ENCODE measurements around the gene MPST. TPM values are rescaled to one million over a fixed set of nuclear protein-coding genes. Genes with fewer than 3 reads are reported as not detected.

MPST gene
- total and polyA plus RNA-seq, 2 donors from 2014 or later: 44.4 to 167 TPM

DNA sequence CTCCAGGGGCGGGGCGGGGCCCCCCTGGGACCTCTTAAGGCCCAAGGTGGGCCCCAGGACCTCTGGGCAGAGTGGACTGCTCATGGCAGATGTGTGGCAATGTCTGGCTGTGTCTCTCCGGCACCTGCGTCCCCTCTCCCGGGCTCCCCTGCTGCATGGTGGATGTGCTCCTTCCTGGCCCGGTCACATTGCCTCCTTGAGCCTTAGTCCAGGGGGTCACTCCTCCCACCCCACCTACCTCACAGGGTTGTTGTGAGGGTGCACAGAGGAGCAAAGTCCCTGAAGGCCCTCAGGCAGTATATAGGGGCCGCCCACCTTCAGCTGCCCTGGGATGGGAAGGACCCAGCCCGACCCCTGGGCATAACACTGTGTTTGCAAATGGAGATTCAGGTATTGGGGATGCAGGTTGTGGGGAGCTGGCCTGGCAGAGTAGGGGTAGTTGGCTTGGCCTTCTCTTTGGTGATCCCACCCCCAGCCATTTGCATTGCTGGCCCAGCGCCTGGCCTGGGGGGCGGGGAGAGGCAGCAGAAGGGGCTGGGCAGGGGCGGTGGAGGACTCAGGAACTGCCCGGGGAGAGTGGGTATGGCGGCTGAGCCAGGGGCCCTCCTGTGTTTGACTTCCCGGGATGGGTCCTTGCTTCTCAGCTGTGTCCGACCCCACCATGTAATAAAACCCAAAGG lies 43.3 kb downstream of the MPST start:
- peak in 1 of 5 donors; percentile 63 for DNase-seq
- no peak for TF ChIP-seq CTCF (IDR thresholded peaks at IDR 0.05; ENCODE audit: borderline replicate concordance, extremely low read depth, insufficient read depth)
- no peak for FAIRE-seq
- H3K4me3 ChIP-seq (ENCODE audit: low read length in 3 of 3): no peak overlapping the region
- no peaks in the 10 kb centered on the region for H3K36me3 ChIP-seq (ENCODE audit: control insufficient read depth in 2 of 3, insufficient read depth in 3 of 3, low read length in 3 of 3)
- H3K9ac ChIP-seq (ENCODE audit: low read length in 3 of 3): no peak overlapping the region
- no peak overlapping the region for H3K27ac ChIP-seq (ENCODE audit: low read depth in 2 of 2, low read length in 2 of 2)
- no peaks in the 10 kb centered on the region for H3K9me3 ChIP-seq (ENCODE audit: control insufficient read depth in 2 of 3, insufficient read depth in 1 of 3, low read length in 3 of 3)
- no peaks in the 10 kb centered on the region for H3K27me3 ChIP-seq (ENCODE audit: control insufficient read depth, insufficient read depth, low read length)
- intact Hi-C loops (cut with DNase I): no loop called here
- no peaks in the 10 kb centered on the region for H3K4me1 ChIP-seq (ENCODE audit: control insufficient read depth in 2 of 3, insufficient read depth in 2 of 3, low read depth in 1 of 3, low read length in 3 of 3)

DNA sequence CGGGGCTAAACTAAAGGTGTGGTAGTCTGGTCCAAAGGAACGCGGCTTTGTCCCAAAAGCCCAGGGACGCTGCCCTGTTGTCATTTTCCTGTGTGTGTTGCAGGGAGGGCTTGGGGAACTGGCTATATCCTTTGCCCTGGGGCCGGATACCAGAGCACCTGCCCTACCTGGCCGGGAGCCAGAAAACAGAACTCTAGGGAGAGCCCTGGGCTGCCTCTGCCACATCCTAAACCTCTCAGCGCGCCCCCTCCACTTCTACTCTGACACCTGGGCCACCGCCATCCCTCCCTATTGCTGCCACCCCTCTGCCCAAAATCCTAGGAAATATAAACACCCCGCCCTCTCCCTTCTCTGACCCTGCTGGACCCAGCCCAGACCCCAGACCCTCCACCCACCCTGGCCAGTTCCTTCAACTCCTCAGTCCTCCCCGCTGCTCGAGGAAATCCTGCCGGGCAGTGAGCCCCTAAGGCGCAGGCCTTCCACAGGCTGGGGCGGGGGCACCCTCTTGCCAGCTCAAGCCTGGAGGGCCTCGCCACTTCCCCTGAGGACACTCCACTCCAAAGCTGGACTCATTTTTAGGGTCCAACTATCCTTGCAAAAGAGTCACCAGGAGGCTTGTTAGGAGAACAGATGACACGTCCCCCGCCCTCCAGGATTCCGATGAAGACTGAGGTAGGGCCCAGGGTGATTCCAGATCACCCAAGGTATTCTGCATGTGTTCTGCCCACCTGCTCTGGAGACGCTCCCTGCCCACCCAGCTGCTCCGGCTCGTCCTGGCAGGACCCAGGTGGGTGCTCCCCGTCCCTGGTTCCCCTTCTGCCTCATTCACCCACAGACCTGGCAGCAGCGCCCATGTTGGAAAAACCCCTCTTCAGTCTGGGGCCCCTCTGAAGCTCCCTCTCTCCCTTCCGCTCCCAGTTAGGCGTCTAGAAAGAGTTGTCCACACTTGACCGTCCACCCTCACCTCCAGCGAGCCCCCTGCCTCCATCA lies 44.2 kb downstream of the MPST start:
- Histone ChIP-seq H3K4me1 (ENCODE audit: control insufficient read depth in 2 of 3, insufficient read depth in 2 of 3, low read depth in 1 of 3, low read length in 3 of 3) (no peaks in the 10 kb centered on the region), H3K27me3 (ENCODE audit: control insufficient read depth, insufficient read depth, low read length) (no peaks in the 10 kb centered on the region), H3K9me3 (ENCODE audit: control insufficient read depth in 2 of 3, insufficient read depth in 1 of 3, low read length in 3 of 3) (no peaks in the 10 kb centered on the region), H3K27ac (ENCODE audit: low read depth in 2 of 2, low read length in 2 of 2) (no peak overlapping the region), H3K36me3 (ENCODE audit: control insufficient read depth in 2 of 3, insufficient read depth in 3 of 3, low read length in 3 of 3) (no peaks in the 10 kb centered on the region), H3K4me3 (ENCODE audit: low read length in 3 of 3) (no peak overlapping the region), H3K9ac (ENCODE audit: low read length in 3 of 3) (no peak overlapping the region)
- no peak for TF ChIP-seq CTCF (IDR thresholded peaks at IDR 0.05; ENCODE audit: borderline replicate concordance, extremely low read depth, insufficient read depth)
- FAIRE-seq (no peak), DNase-seq (peak in 3 of 5 donors; percentile 41 to 67 (median 53))
- intact Hi-C loops (cut with DNase I): no loop called here

- DNase-seq: no peak
- no peak overlapping the region for H3K4me3 ChIP-seq (ENCODE audit: low read length in 3 of 3)
- H3K9me3 ChIP-seq (ENCODE audit: control insufficient read depth in 2 of 3, insufficient read depth in 1 of 3, low read length in 3 of 3): no peaks in the 10 kb centered on the region
- no peak overlapping the region for H3K27ac ChIP-seq (ENCODE audit: low read depth in 2 of 2, low read length in 2 of 2)
- no peak for TF ChIP-seq CTCF (IDR thresholded peaks at IDR 0.05; ENCODE audit: borderline replicate concordance, extremely low read depth, insufficient read depth)
- FAIRE-seq: no peak
- intact Hi-C loops (cut with DNase I): no loop called here
- no peak overlapping the region for H3K9ac ChIP-seq (ENCODE audit: low read length in 3 of 3)
- H3K4me1 ChIP-seq (ENCODE audit: control insufficient read depth in 2 of 3, insufficient read depth in 2 of 3, low read depth in 1 of 3, low read length in 3 of 3): no peaks in the 10 kb centered on the region
- peaks cover 3% of the 10 kb centered on the region for H3K27me3 ChIP-seq (ENCODE audit: control insufficient read depth, insufficient read depth, low read length)
- no peaks in the 10 kb centered on the region for H3K36me3 ChIP-seq (ENCODE audit: control insufficient read depth in 2 of 3, insufficient read depth in 3 of 3, low read length in 3 of 3)
These were observed 45.0 kb downstream of the MPST start for GRCh38 chr22:37064553-37064952.

All from kidney (tissue), 14 donors.